WTC11 (cell line): ENCODE data around the gene FZD1. TPM values are rescaled to one million over a fixed set of nuclear protein-coding genes. Genes with fewer than 3 reads are reported as not detected.
A peak's percentile ranks its signal among the peaks of the same experiment; 100 is the strongest.

Experiments
- ATAC-seq: fragments of 200-7000 bp; cut with Tn5 transposase; 2 replicates; pipeline ENCODE4 v1.10.0; 2021; ENCODE audit warnings: mild to moderate bottlenecking, moderate library complexity
- CTCF ChIA-PET: fragments of 300-600 bp; sonication (Branson Sonifier 250); formaldehyde crosslinking; loops from one replicate; lab custom pipeline; 2021; ENCODE audit warnings: antibody characterized with exemption; lab: Charles Lee
- POLR2A ChIA-PET: fragments of 350-600 bp; sonication (Branson Sonifier 250); formaldehyde crosslinking; loops from one replicate; lab custom pipeline; 2021; ENCODE audit warnings: antibody characterized with exemption; lab: Charles Lee
- DNase-seq: peaks from one replicate; pipeline ENCODE4 v3.0.0; 2021; ENCODE audit warnings: low spot score
- H3K27ac Mint-ChIP-seq: 2 replicates; pipeline ENCODE4 v1.8.0; 2021; ENCODE audit warnings: mixed read lengths
- H3K27me3 Mint-ChIP-seq: 2 replicates; pipeline ENCODE4 v1.8.0; 2021; ENCODE audit warnings: low read depth, mild to moderate bottlenecking, moderate library complexity, mixed read lengths
- H3K36me3 Mint-ChIP-seq: 2 replicates; pipeline ENCODE4 v1.8.0; 2021; ENCODE audit warnings: mixed read lengths
- H3K4me1 Mint-ChIP-seq: 2 replicates; pipeline ENCODE4 v1.8.0; 2022; ENCODE audit warnings: mixed read lengths
- H3K4me3 Mint-ChIP-seq: 2 replicates; pipeline ENCODE4 v1.8.0; 2021; ENCODE audit warnings: mild to moderate bottlenecking, moderate library complexity, mixed read lengths
- H3K9me3 Mint-ChIP-seq: 2 replicates; pipeline ENCODE4 v1.8.0; 2021; ENCODE audit warnings: mixed read lengths
- CTCF ChIP-seq: fragments of 200-600 bp; IDR thresholded peaks from 2 replicates; pipeline ENCODE4 v1.8.0; 2022; ENCODE audit warnings: antibody characterized with exemption
- E2F1 ChIP-seq: sonication (generic); formaldehyde crosslinking; IDR thresholded peaks from 2 replicates; pipeline ENCODE4 v1.8.0; 2022; ENCODE audit warnings: mild to moderate bottlenecking, missing genetic modification reagents
- ELF4 ChIP-seq: sonication (generic); formaldehyde crosslinking; IDR thresholded peaks from 2 replicates; pipeline ENCODE4 v1.8.1; 2022; ENCODE audit warnings: low read depth, mild to moderate bottlenecking, moderate library complexity, missing genetic modification reagents
- FOXJ3 ChIP-seq: sonication (generic); formaldehyde crosslinking; IDR thresholded peaks from 2 replicates; pipeline ENCODE4 v1.9.0; 2021; ENCODE audit warnings: missing genetic modification reagents, mild to moderate bottlenecking, borderline replicate concordance
- FOXK1 ChIP-seq: sonication (generic); formaldehyde crosslinking; IDR thresholded peaks from 2 replicates; pipeline ENCODE4 v1.8.0; 2022; ENCODE audit warnings: mild to moderate bottlenecking, moderate library complexity, missing genetic modification reagents
- GABPB1 ChIP-seq: sonication (generic); formaldehyde crosslinking; IDR thresholded peaks from 2 replicates; pipeline ENCODE4 v1.8.1; 2023; ENCODE audit warnings: mild to moderate bottlenecking, missing genetic modification reagents
- HMGXB4 ChIP-seq: sonication (generic); formaldehyde crosslinking; IDR thresholded peaks from 2 replicates; pipeline ENCODE4 v1.8.1; 2023; ENCODE audit warnings: mild to moderate bottlenecking, moderate library complexity, missing genetic modification reagents
- MYBL2 ChIP-seq: sonication (generic); formaldehyde crosslinking; IDR thresholded peaks from 2 replicates; pipeline ENCODE4 v1.8.1; 2023; ENCODE audit warnings: mild to moderate bottlenecking, moderate library complexity, missing genetic modification reagents
- NFATC4 ChIP-seq: fragments of 250-450 bp; sonication (Bioruptor Pico); IDR thresholded peaks from 2 replicates; pipeline ENCODE4 v1.9.0; 2021; ENCODE audit warnings: mild to moderate bottlenecking
- NR2C2 ChIP-seq: sonication (generic); formaldehyde crosslinking; IDR thresholded peaks from 2 replicates; pipeline ENCODE4 v1.8.0; 2022; ENCODE audit warnings: mild to moderate bottlenecking, missing genetic modification reagents
- NR3C1 ChIP-seq: sonication (generic); formaldehyde crosslinking; conservative IDR thresholded peaks from 2 replicates; pipeline ENCODE4 v1.8.1; 2023; ENCODE audit warnings: low read depth, mild to moderate bottlenecking, missing genetic modification reagents
- PRRX2 ChIP-seq: fragments of 250-450 bp; sonication (Bioruptor Pico); IDR thresholded peaks from 2 replicates; pipeline ENCODE4 v1.8.0; 2021; ENCODE audit warnings: mild to moderate bottlenecking
- SMAD3 ChIP-seq: sonication (generic); formaldehyde crosslinking; IDR thresholded peaks from 2 replicates; pipeline ENCODE4 v1.8.0; 2022; ENCODE audit warnings: missing genetic modification reagents, mild to moderate bottlenecking, borderline replicate concordance
- SOX15 ChIP-seq: fragments of 250-450 bp; sonication (Bioruptor Pico); IDR thresholded peaks from 2 replicates; pipeline ENCODE4 v1.9.0; 2021; ENCODE audit warnings: mild to moderate bottlenecking
- TEAD4 ChIP-seq: sonication (generic); formaldehyde crosslinking; IDR thresholded peaks from 2 replicates; pipeline ENCODE4 v1.8.0; 2022; ENCODE audit warnings: mild to moderate bottlenecking, missing genetic modification reagents
- USF1 ChIP-seq: sonication (generic); formaldehyde crosslinking; IDR thresholded peaks from 2 replicates; pipeline ENCODE4 v1.8.0; 2022; ENCODE audit warnings: mild to moderate bottlenecking, missing genetic modification reagents
- USF2 ChIP-seq: sonication (generic); formaldehyde crosslinking; IDR thresholded peaks from 2 replicates; pipeline ENCODE4 v1.8.1; 2023; ENCODE audit warnings: mild to moderate bottlenecking, missing genetic modification reagents, moderate library complexity
- ZBTB21 ChIP-seq: sonication (generic); formaldehyde crosslinking; IDR thresholded peaks from 2 replicates; pipeline ENCODE4 v1.8.1; 2023; ENCODE audit warnings: mild to moderate bottlenecking, missing genetic modification reagents, borderline replicate concordance
- ZNF121 ChIP-seq: sonication (generic); formaldehyde crosslinking; IDR thresholded peaks from 2 replicates; pipeline ENCODE4 v1.8.0; 2023; ENCODE audit warnings: missing genetic modification reagents
- ZNF416 ChIP-seq: fragments of 250-450 bp; sonication (Bioruptor Pico); IDR thresholded peaks from 2 replicates; pipeline ENCODE4 v1.9.0; 2021; ENCODE audit warnings: mild to moderate bottlenecking, inconsistent platforms
- ZNF671 ChIP-seq: fragments of 250-450 bp; sonication (Bioruptor Pico); IDR thresholded peaks from 2 replicates; pipeline ENCODE4 v1.8.0; 2021; ENCODE audit warnings: mild to moderate bottlenecking
- total RNA-seq: library from RNA; stranded (reverse); gene quantifications from 3 replicates; pipeline ENCODE4 v1.2.3, GENCODE V29; 2021

FZD1 gene
- total RNA-seq, 1 experiment from 2014 or later, result 2.0 TPM

GRCh38 chr7:91264046-91264923 is at the start of gene FZD1 (continued):
- TF ChIP-seq HMGXB4 (CRISPR knock-in tag), result peak; percentile 97
- no peak for TF ChIP-seq FOXJ3
- no peak for TF ChIP-seq ZBTB21 (CRISPR knock-in tag)
- TF ChIP-seq ELF4 (CRISPR knock-in tag), result no peak
- TF ChIP-seq FOXK1 (CRISPR knock-in tag), result peak; percentile 54; the same call in 1 of the 2 replicates
- peak; percentile 39; the same call in 1 of the 2 replicates for TF ChIP-seq MYBL2 (CRISPR knock-in tag)
- 0 out of 2 replicates have a peak, but pooled peaks have one; percentile 6 for TF ChIP-seq ZNF121
- TF ChIP-seq TEAD4 (CRISPR knock-in tag), result no peak
- peak; percentile 19; the same call in 1 of the 2 replicates for TF ChIP-seq USF2 (CRISPR knock-in tag)
- no peak for TF ChIP-seq USF1 (CRISPR knock-in tag)
- no peak for TF ChIP-seq CTCF
- TF ChIP-seq SOX15 (CRISPR knock-in tag), result no peak
- no peak for TF ChIP-seq E2F1 (CRISPR knock-in tag)
- TF ChIP-seq, all 79 proteins: peak for 16

- no peak for TF ChIP-seq NR3C1
- no peak for TF ChIP-seq PRRX2 (CRISPR knock-in tag)
- no peak for TF ChIP-seq GABPB1 (CRISPR knock-in tag)
- no peak for TF ChIP-seq ZNF416 (CRISPR knock-in tag)
- TF ChIP-seq NR2C2 (CRISPR knock-in tag), result no peak
- TF ChIP-seq NFATC4, result no peak
- TF ChIP-seq ZNF671 (CRISPR knock-in tag), result no peak
- TF ChIP-seq SMAD3, result no peak
- H3K4me1 Mint-ChIP-seq, result peaks cover 5% of the 10 kb centered on the region
- no peak overlapping the region for H3K27ac Mint-ChIP-seq
- CTCF ChIA-PET, result no interaction called here
- POLR2A ChIA-PET, result no interaction called here
- H3K4me3 Mint-ChIP-seq, result no peak overlapping the region
- no peak for ATAC-seq
- H3K27me3 Mint-ChIP-seq, result no peaks in the 10 kb centered on the region; the same call in 1 of the 2 replicates
- no peak for DNase-seq
- no peaks in the 10 kb centered on the region for H3K36me3 Mint-ChIP-seq
- peaks cover 20% of the 10 kb centered on the region for H3K9me3 Mint-ChIP-seq
Observed at GRCh38 chr7:91226411-91226810, 37.8 kb upstream of the FZD1 start.
